Dermis microvascular lymphatic vessel endothelial cell (primary cell): ENCODE data around the gene PPP6C. TPM values are rescaled to one million over a fixed set of nuclear protein-coding genes. Genes with fewer than 3 reads are reported as not detected.
"Not testable (repeated sequence)": the region's sequence is repeated elsewhere in the genome, so short reads cannot be mapped to it uniquely, and the experiment has no call there.

Experiments used
- DNase-seq, 2 donors: peaks; one replicate each; pipeline versions ENCODE4 v3.0.0 to v3.0.0-alpha.2; 2010; ENCODE audit warnings: low read depth in 2 of 2
- total RNA-seq: library from RNA; depleted of rRNA; stranded (reverse); fragments of >200 nt; gene quantifications from 2 replicates; pipeline ENCODE4 v1.2.1, GENCODE V29; 2014

PPP6C gene
- total RNA-seq, 1 donor from 2014 or later, result 15.4 TPM

DNA sequence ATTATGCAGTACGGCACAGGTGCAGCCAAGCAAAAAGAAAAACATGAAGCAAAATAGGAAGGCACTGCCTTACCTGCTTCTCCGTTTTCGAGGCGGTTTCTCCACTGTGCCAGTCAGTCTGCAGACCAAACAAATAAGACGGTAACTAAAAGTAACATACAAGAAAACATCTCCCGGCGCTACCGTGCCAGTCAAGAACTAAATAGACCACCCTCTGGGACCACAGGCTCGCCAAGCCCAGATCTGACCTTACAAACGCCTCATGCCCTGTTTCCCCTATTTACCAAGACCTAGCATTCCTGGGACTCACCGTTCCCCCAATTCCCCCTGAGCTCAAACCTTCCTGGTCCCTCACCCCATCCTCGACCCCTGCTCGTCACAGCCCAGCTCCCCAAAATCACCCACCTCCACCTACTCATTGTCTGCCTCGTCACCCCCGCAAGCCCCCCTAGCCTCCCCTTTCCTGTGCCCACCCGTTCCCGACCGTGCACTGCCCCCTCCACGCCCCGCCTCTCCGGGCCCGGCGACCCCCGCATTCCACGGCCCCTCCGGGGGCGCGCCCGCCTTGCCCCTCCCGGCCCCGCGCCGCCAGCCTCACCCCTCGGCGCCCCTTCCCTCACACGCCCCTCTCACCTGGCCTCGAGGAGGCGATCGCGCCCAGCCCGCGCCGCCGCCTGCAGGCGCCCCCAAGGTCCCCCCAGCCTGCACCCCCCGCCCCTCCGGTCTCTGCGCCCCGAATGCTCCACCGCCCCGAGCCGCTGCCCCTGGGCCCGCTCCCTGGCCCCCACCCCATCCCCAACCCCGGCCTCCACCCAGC is 46.8 kb downstream of the PPP6C start:
- peak in 1 of 2 donors; percentile 6 for DNase-seq

DNA sequence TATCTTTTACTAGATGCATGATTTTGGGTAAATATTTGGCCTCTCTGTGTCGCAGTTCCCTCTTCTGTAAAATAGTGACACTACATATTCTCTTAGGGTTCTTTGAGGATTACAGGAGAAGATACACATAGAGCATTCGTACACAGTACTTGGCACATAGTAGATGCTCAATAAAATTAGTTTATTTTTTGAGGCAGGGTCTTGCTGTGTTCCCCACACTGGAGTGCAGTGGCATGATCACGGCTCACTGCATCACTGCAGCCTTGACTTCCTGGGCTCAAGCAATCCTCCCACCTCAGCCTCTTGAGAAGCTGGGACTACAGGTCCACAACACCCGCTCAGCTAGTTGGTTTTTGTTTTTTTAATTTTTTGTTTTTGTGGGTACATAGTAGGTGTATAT is 47.9 kb downstream of the PPP6C start:
- no peak for DNase-seq

GRCh38 chr9:125141251-125141650 is 48.4 kb downstream of the PPP6C start:
- DNase-seq, result no peak

DNA sequence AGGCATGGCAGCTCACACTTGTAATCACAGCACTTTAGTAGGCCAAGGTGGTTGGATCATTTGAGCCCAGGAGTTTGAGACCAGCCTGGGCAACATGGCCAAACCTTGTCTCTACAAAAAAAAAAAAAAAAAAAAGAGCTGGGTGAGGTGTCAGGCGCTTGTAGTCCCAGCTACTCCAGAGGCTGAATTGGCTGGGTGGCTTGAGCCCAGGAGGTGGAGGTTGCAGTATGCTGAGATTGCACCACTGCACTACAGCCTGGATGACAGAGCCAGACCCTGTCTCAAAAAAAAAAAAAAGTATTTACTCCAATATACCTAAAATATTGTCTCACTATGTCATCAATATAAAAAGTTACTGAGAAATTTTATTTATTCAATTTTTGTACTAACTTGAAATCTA is 49.0 kb downstream of the PPP6C start:
- DNase-seq, result no peak

- DNase-seq, result no peak
Measured at GRCh38 chr9:125137200-125137599, 52.4 kb downstream of the PPP6C start.

DNA sequence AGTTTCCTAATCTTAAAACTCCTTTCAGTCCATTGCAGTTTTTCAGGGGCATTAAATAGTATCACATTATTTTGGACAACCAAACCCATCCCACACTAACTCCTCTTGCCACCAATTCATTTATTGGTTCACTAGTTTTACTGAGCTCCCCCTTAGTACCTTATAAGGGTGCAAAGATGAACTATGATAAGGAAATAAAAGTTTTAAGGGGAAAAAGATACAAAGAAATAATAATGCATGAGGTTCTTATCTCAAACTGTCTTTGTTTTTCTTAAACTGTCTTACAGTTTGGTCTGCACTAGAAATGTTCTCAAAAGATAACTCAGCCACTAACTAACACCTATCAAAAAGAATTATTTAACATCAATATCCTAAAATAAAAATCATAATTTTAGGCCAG is 54.6 kb downstream of the PPP6C start:
- no peak for DNase-seq

- no peak for DNase-seq
Measured at GRCh38 chr9:125133403-125134329, 55.9 kb downstream of the PPP6C start.

- DNase-seq, result no peak
Measured at GRCh38 chr9:125131778-125132177, 57.8 kb downstream of the PPP6C start.

GRCh38 chr9:125126019-125126746 is 63.4 kb downstream of the PPP6C start:
- peak in 1 of 2 donors; percentile 17 for DNase-seq

DNA sequence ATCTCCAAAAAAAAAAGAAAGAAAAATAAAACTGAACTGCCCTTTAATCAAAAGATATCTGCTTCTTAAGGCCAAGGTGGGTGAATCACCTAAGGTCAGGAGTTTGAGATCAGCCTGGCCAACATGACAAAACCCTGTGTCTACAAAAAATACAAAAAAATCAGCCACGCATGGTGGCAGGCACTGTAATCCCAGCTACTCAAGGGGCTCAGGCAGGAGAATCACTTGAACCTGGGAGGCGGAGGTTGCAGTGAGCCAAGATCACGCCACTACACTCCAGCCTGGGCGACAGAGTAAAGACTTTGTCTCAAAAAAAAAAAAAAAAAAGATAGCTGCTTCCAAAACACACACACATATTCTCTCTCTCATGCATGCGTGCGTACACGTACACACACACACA is 64.1 kb downstream of the PPP6C start:
- DNase-seq, result no peak

- DNase-seq, result peak; percentile 40 to 71
Measured at GRCh38 chr9:125121146-125121545, 68.5 kb downstream of the PPP6C start.

DNA sequence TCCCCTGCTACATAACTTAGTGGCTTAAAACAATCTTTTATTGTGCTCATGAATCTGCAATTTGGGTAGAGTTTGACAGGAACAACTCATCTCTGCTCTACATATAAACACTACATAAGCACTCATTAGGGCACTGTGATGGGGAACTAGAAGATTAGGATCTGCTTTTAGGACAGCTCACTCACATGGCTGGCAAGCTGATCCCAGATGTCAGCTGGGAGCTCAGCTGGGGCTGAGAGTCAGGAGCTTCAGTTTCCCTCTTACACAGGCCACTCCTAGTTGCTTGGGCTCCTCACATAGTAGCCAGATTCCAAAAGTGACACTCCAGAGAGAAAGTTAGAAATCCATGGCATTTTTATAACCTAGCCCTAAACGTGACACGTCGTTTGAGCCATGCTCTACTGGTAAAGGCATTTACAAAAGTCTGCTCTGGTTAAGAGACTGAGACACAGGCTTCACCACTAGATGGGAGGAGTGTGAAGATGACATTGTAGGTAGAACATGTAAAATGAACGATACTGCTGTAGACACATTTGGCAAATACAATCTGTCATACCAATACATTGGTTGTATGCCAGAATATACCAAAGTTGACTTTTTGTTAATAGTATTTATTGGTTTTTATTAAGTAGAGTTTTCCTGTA is 69.8 kb downstream of the PPP6C start:
- DNase-seq, result no peak

DNA sequence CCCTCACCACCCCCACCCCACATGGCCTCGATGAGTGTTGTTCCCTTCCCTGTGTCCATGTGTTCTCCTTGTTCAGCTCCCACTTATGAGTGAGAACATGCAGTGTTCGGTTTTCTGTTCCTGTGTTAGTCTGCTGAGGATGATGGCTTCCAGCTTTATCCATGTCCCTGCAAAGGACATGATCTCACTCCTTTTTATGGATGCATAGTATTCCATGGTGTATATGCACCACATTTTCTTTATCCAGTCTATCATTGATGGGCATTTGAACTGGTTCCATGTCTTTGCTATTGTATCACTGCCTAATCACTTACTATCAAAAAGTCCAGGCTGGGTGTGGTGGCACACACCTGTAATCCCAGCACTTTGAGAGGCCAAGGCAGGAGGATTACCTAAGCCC is 70.9 kb downstream of the PPP6C start:
- not testable (repeated sequence) for DNase-seq

GRCh38 chr9:125114503-125114902 is 75.1 kb downstream of the PPP6C start:
- not testable (repeated sequence) for DNase-seq

DNA sequence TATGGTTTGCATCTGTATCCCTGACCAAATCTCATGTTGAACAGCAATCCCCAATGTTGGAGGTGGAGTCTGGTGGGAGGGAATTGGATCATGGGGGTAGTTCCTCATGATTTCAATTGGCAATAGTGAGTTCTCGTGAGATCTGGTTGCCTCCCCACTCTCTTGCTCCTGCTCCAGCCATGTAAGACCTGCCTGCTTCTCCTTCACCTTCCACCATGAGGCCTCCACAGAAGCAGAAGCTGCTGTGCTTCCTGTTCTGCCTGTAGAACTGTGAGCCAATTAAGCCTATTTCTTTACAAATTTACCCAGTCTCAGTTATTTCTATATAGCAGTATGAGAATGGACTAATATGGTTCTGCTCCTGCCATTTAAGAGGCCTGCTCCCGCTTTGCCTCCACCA is 79.1 kb downstream of the PPP6C start:
- DNase-seq, result no peak

- DNase-seq, result not testable (repeated sequence)
Measured at GRCh38 chr9:125108541-125108940, 81.1 kb downstream of the PPP6C start.

GRCh38 chr9:125106285-125106893 is 83.2 kb downstream of the PPP6C start:
- DNase-seq, result no peak

DNA sequence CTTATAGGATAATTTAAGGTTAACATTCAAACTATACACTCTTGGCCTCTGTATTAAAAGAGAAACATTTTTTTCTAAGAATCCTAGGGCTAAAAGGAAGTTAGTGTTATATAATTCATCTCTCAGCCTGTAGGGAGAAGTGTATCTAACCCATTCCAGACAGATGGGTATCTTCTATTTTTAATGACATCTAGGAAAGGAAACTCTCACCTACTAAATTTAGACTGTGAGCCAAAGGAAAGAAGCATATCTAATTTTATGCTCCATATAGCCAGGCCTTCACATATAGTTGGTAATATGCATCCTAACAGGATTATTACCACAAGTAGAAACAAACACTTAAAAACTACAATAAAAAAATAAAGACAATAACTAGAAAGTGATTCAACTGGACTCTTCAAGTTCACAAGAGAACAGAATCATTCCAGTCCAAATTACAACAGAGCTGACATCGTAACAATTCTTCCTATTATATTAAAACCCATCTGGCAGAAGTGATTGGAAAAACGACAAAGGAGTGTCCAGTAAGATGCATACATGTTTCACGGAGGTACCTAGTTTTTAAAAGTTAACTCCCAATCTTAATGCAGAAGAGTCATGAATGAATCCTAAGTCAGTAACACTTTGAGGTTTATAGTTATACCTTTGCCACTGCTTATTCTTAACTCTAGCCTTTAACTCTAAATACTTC is 85.7 kb downstream of the PPP6C start:
- no peak for DNase-seq

DNA sequence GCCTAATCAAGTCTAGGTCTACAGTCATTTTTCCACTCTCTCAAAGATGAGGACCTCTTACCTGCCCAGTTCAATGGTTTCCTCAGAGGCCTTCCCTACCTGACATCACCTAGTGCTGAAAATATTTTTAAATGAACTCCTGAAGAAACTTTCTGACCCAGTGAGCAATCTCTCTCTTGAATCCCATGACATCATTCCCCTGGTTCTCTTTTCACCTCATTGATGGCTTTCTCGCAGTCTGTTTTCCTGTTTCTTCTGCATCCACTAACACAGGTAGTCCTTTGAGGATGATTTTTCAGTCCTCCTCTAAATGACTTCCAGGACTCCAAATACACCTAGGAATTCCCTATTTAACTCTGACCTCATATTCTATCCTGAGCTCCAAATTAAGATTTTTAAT is 86.6 kb downstream of the PPP6C start:
- DNase-seq, result no peak

DNA sequence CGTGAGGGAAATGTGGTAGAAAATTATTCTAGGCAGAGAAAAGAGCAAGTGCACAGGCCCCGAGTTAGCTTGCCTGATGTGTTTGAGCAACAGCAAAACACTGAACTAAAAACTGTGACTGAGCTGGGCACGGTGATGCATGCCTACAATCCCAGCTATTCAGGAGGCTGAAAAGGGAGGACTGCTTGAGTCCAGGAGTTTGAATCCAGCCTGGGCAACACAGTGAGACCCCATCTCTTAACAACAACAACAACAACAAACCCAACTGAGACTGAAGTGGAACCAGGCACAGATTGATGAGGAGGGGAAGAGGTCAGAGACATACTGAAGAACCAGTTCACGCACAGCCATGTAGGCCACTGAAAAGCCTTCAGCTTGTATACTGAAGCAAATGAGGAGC is 88.8 kb downstream of the PPP6C start:
- no peak for DNase-seq
